DND-41 (cell line): ENCODE results near the gene STAG1.

Experiments
- ATAC-seq: fragments of 200-7000 bp; cut with Tn5 transposase; 3 replicates; pipeline ENCODE4 v1.9.1; 2021; ENCODE audit warnings: low read depth; ENCODE audit not compliant: insufficient read depth
- DNase-seq: peaks from one replicate; pipeline ENCODE4 v3.0.0-alpha.2; 2020
- H2AFZ ChIP-seq: 2 replicates; pipeline ENCODE4 v1.6.0; 2012; ENCODE audit warnings: low read depth, low read length
- H3K27ac ChIP-seq: 2 replicates; pipeline ENCODE4 v1.5.1; 2012; ENCODE audit warnings: low read length, inconsistent platforms
- H3K27me3 ChIP-seq: fragments of 200-600 bp; sonication (generic); 2 replicates; pipeline ENCODE4 v1.6.0; 2012; ENCODE audit warnings: low read length, mild to moderate bottlenecking, inconsistent platforms; ENCODE audit not compliant: insufficient read depth, poor library complexity
- H3K36me3 ChIP-seq: 2 replicates; pipeline ENCODE4 v1.5.1; 2012; ENCODE audit warnings: low read length, inconsistent platforms; ENCODE audit not compliant: insufficient read depth
- H3K4me1 ChIP-seq: 2 replicates; pipeline ENCODE4 v1.5.1; 2012; ENCODE audit warnings: mild to moderate bottlenecking, low read length; ENCODE audit not compliant: insufficient read depth
- H3K4me2 ChIP-seq: 2 replicates; pipeline ENCODE4 v1.6.0; 2012; ENCODE audit warnings: mild to moderate bottlenecking, moderate library complexity, low read length, inconsistent platforms; ENCODE audit not compliant: insufficient read depth
- H3K4me3 ChIP-seq, 2 experiments: fragments of 200-600 bp in 1 of 2; shearing (Covaris generic) in 1 of 2; 2 replicates each; pipeline ENCODE4 v1.5.1; 2012 to 2016; ENCODE audit warnings: inconsistent platforms in 2 of 2, low read length in 2 of 2, mild to moderate bottlenecking in 2 of 2, low read depth in 1 of 2, moderate library complexity in 1 of 2
- H3K79me2 ChIP-seq: 2 replicates; pipeline ENCODE4 v1.6.0; 2012; ENCODE audit warnings: low read length, inconsistent platforms; ENCODE audit not compliant: insufficient read depth
- H3K9ac ChIP-seq: 2 replicates; pipeline ENCODE4 v1.6.0; 2012; ENCODE audit warnings: low read depth, mild to moderate bottlenecking, inconsistent platforms, low read length, moderate library complexity
- H3K9me3 ChIP-seq: 2 replicates; pipeline ENCODE4 v1.5.1; 2012; ENCODE audit warnings: low read length, moderate library complexity, mild to moderate bottlenecking, inconsistent platforms; ENCODE audit not compliant: insufficient read depth, severe bottlenecking
- H4K20me1 ChIP-seq: 2 replicates; pipeline ENCODE4 v1.6.0; 2012; ENCODE audit warnings: low read length; ENCODE audit not compliant: insufficient read depth
- EZH2 ChIP-seq: IDR thresholded peaks from 3 replicates; pipeline ENCODE4 v1.6.1; 2012; ENCODE audit warnings: borderline replicate concordance, low read depth, mild to moderate bottlenecking, moderate library complexity, low read length, inconsistent platforms; ENCODE audit not compliant: severe bottlenecking
- TF ChIP-seq, protein P1 (sequence below): IDR thresholded peaks from 2 replicates; pipeline ENCODE4 v1.5.1; 2012; ENCODE audit warnings: borderline replicate concordance, low read length, moderate library complexity, mild to moderate bottlenecking; ENCODE audit not compliant: poor library complexity, severe bottlenecking; ENCODE audit errors: extremely low read depth

Gene STAG1

DNA sequence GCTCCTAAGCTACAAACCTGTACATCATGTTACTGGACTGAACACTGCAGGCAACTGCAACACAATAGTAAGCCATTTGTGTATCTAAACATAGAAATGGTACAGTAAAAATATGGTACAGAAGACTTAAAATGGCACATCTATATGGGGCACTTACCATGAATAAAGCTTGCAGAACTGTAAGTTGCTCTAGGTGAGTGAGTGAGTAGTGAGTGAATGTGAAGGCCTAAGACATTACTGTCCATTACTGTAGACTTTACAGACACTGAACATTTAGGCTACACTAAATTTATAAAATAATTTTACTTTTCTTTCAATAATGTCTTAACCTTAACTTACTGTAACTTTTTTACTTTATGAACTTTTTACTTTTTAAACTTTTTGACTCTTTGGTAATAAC, 76.2 kb downstream of the STAG1 start:
- H3K4me3 ChIP-seq: no peak overlapping the region
- no peaks in the 10 kb centered on the region for H3K4me1 ChIP-seq
- no peak overlapping the region for H2AFZ ChIP-seq
- no peaks in the 10 kb centered on the region for H3K27me3 ChIP-seq
- DNase-seq: no peak
- H4K20me1 ChIP-seq: peaks cover 49% of the 10 kb centered on the region
- H3K27ac ChIP-seq: no peak overlapping the region
- no peak overlapping the region for H3K4me2 ChIP-seq
- TF ChIP-seq, protein P1, sequence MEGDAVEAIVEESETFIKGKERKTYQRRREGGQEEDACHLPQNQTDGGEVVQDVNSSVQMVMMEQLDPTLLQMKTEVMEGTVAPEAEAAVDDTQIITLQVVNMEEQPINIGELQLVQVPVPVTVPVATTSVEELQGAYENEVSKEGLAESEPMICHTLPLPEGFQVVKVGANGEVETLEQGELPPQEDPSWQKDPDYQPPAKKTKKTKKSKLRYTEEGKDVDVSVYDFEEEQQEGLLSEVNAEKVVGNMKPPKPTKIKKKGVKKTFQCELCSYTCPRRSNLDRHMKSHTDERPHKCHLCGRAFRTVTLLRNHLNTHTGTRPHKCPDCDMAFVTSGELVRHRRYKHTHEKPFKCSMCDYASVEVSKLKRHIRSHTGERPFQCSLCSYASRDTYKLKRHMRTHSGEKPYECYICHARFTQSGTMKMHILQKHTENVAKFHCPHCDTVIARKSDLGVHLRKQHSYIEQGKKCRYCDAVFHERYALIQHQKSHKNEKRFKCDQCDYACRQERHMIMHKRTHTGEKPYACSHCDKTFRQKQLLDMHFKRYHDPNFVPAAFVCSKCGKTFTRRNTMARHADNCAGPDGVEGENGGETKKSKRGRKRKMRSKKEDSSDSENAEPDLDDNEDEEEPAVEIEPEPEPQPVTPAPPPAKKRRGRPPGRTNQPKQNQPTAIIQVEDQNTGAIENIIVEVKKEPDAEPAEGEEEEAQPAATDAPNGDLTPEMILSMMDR: no peak
- no peak for TF ChIP-seq EZH2
- H3K9me3 ChIP-seq: no peaks in the 10 kb centered on the region
- peaks cover 5% of the 10 kb centered on the region; the same call in 1 of the 2 replicates for H3K36me3 ChIP-seq
- peaks cover 98% of the 10 kb centered on the region for H3K79me2 ChIP-seq
- ATAC-seq: no peak
- no peak overlapping the region for H3K9ac ChIP-seq

DNA sequence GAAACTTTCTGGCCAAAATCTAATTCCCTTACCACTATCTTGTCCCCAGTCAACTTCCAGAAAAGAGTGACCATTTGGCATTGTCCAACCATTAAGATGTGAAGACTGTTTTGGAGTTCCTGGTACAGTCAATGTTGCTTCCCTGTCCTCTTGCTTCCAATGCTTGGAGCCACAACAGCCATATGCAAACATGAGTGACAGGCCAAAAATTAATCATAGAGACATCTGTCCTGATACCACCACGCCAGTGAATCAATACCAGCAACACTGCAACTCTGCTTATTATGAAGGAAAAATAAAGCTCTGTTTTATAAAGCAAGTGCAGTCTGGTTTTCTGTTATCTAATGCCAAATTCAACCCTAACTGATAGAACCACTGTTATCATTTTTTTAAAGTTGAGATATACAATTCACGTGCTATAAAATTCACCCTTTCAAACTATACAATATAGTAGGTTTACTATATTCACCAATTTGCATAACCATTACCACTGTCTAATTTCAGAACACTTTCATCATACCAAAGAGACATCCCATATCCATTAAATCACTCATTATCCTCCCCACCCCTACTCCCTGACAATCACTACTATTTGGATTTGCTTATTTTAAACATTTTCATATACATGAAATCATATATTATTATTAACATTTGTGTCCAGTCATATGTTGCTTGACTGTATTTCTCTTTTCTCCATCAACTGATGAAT, 76.9 kb downstream of the STAG1 start:
- Histone ChIP-seq H3K27ac (no peak overlapping the region; the same call in 1 of the 2 replicates), H3K4me1 (no peaks in the 10 kb centered on the region), H3K4me2 (no peak overlapping the region), H3K27me3 (no peaks in the 10 kb centered on the region), H4K20me1 (peaks cover 50% of the 10 kb centered on the region), H3K9ac (no peak overlapping the region), H3K36me3 (peaks cover 5% of the 10 kb centered on the region), H2AFZ (no peak overlapping the region), H3K4me3 (no peak overlapping the region), H3K9me3 (no peaks in the 10 kb centered on the region), H3K79me2 (peaks cover 98% of the 10 kb centered on the region)
- DNase-seq (no peak), ATAC-seq (no peak)
- no peak for TF ChIP-seq EZH2
- TF ChIP-seq, protein P1: no peak

DNA sequence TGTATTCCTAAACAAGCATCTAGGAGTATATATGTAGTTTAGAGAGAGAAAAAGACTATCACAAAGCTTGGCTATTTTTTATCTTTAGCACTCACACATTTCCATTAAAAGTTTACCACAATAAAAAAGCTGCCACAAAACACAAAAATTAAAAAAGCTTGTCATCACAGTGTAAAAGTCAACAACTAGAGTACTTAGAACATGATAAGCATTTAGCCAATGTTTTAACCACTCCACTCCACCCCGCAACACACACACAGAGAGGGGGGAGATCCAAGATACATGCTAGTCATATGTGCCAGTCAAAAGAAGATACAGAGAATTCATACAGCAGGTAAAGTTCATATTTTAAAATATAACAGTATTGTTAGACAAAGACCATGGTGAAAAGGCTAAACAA, 79.7 kb downstream of the STAG1 start:
- no peak for DNase-seq
- H3K9ac ChIP-seq: no peak overlapping the region

More for the DNA sequence above, 79.7 kb downstream of the STAG1 start:
- TF ChIP-seq, protein P1: no peak
- no peak for TF ChIP-seq EZH2
- no peak overlapping the region for H3K27ac ChIP-seq
- no peak overlapping the region for H2AFZ ChIP-seq
- peaks cover 65% of the 10 kb centered on the region for H4K20me1 ChIP-seq
- no peaks in the 10 kb centered on the region for H3K27me3 ChIP-seq
- no peaks in the 10 kb centered on the region for H3K4me1 ChIP-seq
- peaks cover 96% of the 10 kb centered on the region for H3K79me2 ChIP-seq
- H3K4me3 ChIP-seq: no peak overlapping the region
- no peak for ATAC-seq
- no peak overlapping the region for H3K4me2 ChIP-seq
- H3K9me3 ChIP-seq: no peaks in the 10 kb centered on the region
- peaks cover 5% of the 10 kb centered on the region for H3K36me3 ChIP-seq
